HepG2 (cell line): ENCODE data around the gene WFDC5.

Experiments
- CC2D1A ChIP-seq: sonication (generic); formaldehyde crosslinking; IDR thresholded peaks from 2 replicates; pipeline ENCODE4 v1.8.1; 2023; ENCODE audit warnings: mild to moderate bottlenecking, missing genetic modification reagents
- CTCF ChIP-seq: sonication (generic); formaldehyde crosslinking; IDR thresholded peaks from 2 replicates; pipeline ENCODE4 v1.5.0; 2020; ENCODE audit warnings: mild to moderate bottlenecking, missing genetic modification reagents, moderate library complexity
- TEAD2 ChIP-seq: sonication (generic); formaldehyde crosslinking; IDR thresholded peaks from 2 replicates; pipeline ENCODE4 v1.9.0; 2021; ENCODE audit warnings: missing genetic modification reagents
- ZNF605 ChIP-seq: sonication (generic); formaldehyde crosslinking; IDR thresholded peaks from 2 replicates; pipeline ENCODE4 v1.8.0; 2022; ENCODE audit warnings: mild to moderate bottlenecking, missing genetic modification reagents
- TF ChIP-seq, protein P1 (sequence below): sonication (generic); formaldehyde crosslinking; IDR thresholded peaks from 2 replicates; pipeline ENCODE4 v1.5.1; 2020; ENCODE audit warnings: mild to moderate bottlenecking, moderate library complexity, missing genetic modification reagents
- TF ChIP-seq, protein P2 (sequence below): sonication (generic); formaldehyde crosslinking; IDR thresholded peaks from 2 replicates; pipeline ENCODE4 v1.4.0; 2020; ENCODE audit warnings: mild to moderate bottlenecking, missing genetic modification reagents

GRCh38 chr20:45070932-45071632 is 43.9 kb downstream of the WFDC5 start:
- TF ChIP-seq CTCF (CRISPR knock-in tag) = no peak
- TF ChIP-seq, protein P1, sequence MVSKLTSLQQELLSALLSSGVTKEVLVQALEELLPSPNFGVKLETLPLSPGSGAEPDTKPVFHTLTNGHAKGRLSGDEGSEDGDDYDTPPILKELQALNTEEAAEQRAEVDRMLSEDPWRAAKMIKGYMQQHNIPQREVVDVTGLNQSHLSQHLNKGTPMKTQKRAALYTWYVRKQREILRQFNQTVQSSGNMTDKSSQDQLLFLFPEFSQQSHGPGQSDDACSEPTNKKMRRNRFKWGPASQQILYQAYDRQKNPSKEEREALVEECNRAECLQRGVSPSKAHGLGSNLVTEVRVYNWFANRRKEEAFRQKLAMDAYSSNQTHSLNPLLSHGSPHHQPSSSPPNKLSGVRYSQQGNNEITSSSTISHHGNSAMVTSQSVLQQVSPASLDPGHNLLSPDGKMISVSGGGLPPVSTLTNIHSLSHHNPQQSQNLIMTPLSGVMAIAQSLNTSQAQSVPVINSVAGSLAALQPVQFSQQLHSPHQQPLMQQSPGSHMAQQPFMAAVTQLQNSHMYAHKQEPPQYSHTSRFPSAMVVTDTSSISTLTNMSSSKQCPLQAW (CRISPR knock-in tag) = no peak
- TF ChIP-seq CC2D1A (CRISPR knock-in tag) = no peak
- TF ChIP-seq, protein P2, sequence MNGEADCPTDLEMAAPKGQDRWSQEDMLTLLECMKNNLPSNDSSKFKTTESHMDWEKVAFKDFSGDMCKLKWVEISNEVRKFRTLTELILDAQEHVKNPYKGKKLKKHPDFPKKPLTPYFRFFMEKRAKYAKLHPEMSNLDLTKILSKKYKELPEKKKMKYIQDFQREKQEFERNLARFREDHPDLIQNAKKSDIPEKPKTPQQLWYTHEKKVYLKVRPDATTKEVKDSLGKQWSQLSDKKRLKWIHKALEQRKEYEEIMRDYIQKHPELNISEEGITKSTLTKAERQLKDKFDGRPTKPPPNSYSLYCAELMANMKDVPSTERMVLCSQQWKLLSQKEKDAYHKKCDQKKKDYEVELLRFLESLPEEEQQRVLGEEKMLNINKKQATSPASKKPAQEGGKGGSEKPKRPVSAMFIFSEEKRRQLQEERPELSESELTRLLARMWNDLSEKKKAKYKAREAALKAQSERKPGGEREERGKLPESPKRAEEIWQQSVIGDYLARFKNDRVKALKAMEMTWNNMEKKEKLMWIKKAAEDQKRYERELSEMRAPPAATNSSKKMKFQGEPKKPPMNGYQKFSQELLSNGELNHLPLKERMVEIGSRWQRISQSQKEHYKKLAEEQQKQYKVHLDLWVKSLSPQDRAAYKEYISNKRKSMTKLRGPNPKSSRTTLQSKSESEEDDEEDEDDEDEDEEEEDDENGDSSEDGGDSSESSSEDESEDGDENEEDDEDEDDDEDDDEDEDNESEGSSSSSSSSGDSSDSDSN (CRISPR knock-in tag) = no peak
- no peak for TF ChIP-seq ZNF605 (CRISPR knock-in tag)
- no peak for TF ChIP-seq TEAD2 (CRISPR knock-in tag)
